Prostate gland (tissue), 2 donors: ENCODE measurements around the gene ABHD16A. TPM values are rescaled to one million over a fixed set of nuclear protein-coding genes. Genes with fewer than 3 reads are reported as not detected.

Experiments used
- DNase-seq: peaks from one replicate; pipeline ENCODE4 v3.0.0-alpha.2; 2019; ENCODE audit warnings: low spot score
- H3K27ac ChIP-seq, 2 donors: fragments of 200-600 bp; sonication (generic); 2 replicates each; pipeline ENCODE4 v1.5.1; 2017 to 2019
- H3K27me3 ChIP-seq: fragments of 200-600 bp; sonication (generic); replicated peaks from 2 replicates; pipeline ENCODE4 v1.5.1; 2019; ENCODE audit not compliant: insufficient read depth
- H3K36me3 ChIP-seq, 2 donors: fragments of 200-600 bp; sonication (generic); 1 replicate in 1 of 2; 2 replicates in 1 of 2; pipeline versions ENCODE4 v1.5.1 to v1.8.1; 2017 to 2019
- H3K4me1 ChIP-seq: fragments of 200-600 bp; sonication (generic); replicated peaks from 2 replicates; pipeline ENCODE4 v1.5.1; 2019
- H3K4me3 ChIP-seq, 2 donors: fragments of 200-600 bp; sonication (generic); 2 replicates each; pipeline ENCODE4 v1.5.1; 2017 to 2019
- H3K9me3 ChIP-seq: fragments of 200-600 bp; sonication (generic); 2 replicates; pipeline ENCODE4 v1.5.1; 2017
- CTCF ChIP-seq, 4 experiments: fragments of 200-600 bp in 2 of 4; fragments of 450-650 bp in 2 of 4; sonication (generic) in 2 of 4; IDR thresholded peaks; 1 replicate in 3 of 4; 2 replicates in 1 of 4; pipeline ENCODE4 v1.5.1; 2016 to 2019; ENCODE audit warnings: antibody characterized with exemption in 4 of 4, mild to moderate bottlenecking in 2 of 4, moderate library complexity in 2 of 4
- POLR2A ChIP-seq: fragments of 450-650 bp; IDR thresholded peaks from one replicate; pipeline ENCODE4 v1.6.1; 2016; ENCODE audit warnings: antibody characterized with exemption, mild to moderate bottlenecking
- POLR2AphosphoS5 ChIP-seq: sonication (generic); formaldehyde crosslinking; IDR thresholded peaks from one replicate; pipeline ENCODE4 v1.6.1; 2017; ENCODE audit warnings: antibody characterized with exemption
- WGBS: methylation state at CpG from one replicate; pipeline ENCODE4 v1.1.5; 2018; 5-methylcytosine and 5-hydroxymethylcytosine counted together
- intact Hi-C: fragments of 100-400 bp; cut with DNase I; formaldehyde crosslinking; loops from one replicate; pipeline ENCODE4 v1.14.2; 2022
- total RNA-seq, 2 donors: library from RNA; depleted of rRNA; stranded (reverse); fragments of >200 nt; gene quantifications; one replicate each; pipeline ENCODE4 v1.1.0, GENCODE V29; 2016

The ABHD16A gene
- 10 to 100 TPM; 78.1 to 83.6 TPM for total RNA-seq

- Histone ChIP-seq H3K9me3 (no peaks in the 10 kb centered on the region), H3K27me3 (no peaks in the 10 kb centered on the region), H3K36me3 (no peaks in the 10 kb centered on the region), H3K4me1 (peaks cover 3% of the 10 kb centered on the region), H3K4me3 (peak within 1 kb of the TSS; percentile 70 to 72), H3K27ac (peak within 1 kb of the TSS; percentile 97 to 98)
- intact Hi-C loops = loop anchor here (2.0 kb wide), 1 partner anchor 26 kb away; the partner anchor contains the start of gene DDAH2
- under 1% methylated on average over 54 of the region's 54 CpGs for WGBS
- TF ChIP-seq POLR2A (peak; percentile 99), POLR2AphosphoS5 (peak; percentile 100), CTCF (IDR thresholded peaks at IDR 0.05) (peak in 2 of 4 experiments; percentile 40 to 67)
- DNase-seq = peak; percentile 99
Observed at GRCh38 chr6:31702819-31703716, at the start of gene ABHD16A. Gene ABHD16A (minus strand): TSS chr6:31703324. CDS start chr6:31703281, 43 bp downstream.

DNA sequence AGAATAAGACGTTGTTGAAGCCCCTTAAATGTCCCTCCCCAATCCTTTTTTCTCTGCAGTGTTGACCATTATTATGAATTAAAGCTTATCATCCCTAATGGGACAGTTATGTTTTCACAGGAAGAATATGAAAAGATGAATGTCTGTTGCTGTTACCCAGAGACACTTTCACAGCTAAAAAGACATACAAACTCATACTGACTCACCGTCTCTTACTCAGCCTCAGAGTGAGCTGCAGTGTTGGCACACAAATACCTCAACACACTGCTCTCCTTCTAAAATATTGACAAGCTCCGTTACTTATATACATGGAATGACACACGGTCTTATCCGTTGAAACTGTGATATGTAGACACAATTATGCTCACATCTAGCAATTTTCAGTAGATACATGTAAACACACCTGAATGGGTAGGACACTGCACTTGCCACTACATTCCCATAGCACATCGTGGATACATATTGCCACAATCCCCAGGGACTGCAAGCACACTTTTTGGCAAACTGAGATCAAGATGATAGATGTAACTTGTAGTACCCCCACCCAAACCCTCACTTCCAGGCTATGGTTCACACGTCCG is 49.7 kb upstream of the ABHD16A start:
- H3K9me3 ChIP-seq = no peaks in the 10 kb centered on the region
- TF ChIP-seq CTCF (IDR thresholded peaks at IDR 0.05) (no peak), POLR2A (no peak), POLR2AphosphoS5 (no peak)
- H3K27ac ChIP-seq = no peak overlapping the region
- no peak overlapping the region for H3K4me3 ChIP-seq
- no peaks in the 10 kb centered on the region for H3K4me1 ChIP-seq
- H3K36me3 ChIP-seq = no peaks in the 10 kb centered on the region
- no peaks in the 10 kb centered on the region for H3K27me3 ChIP-seq
- no peak for DNase-seq
- intact Hi-C loops = no loop called here
- WGBS = 71% methylated on average over 8 of the region's 8 CpGs

DNA sequence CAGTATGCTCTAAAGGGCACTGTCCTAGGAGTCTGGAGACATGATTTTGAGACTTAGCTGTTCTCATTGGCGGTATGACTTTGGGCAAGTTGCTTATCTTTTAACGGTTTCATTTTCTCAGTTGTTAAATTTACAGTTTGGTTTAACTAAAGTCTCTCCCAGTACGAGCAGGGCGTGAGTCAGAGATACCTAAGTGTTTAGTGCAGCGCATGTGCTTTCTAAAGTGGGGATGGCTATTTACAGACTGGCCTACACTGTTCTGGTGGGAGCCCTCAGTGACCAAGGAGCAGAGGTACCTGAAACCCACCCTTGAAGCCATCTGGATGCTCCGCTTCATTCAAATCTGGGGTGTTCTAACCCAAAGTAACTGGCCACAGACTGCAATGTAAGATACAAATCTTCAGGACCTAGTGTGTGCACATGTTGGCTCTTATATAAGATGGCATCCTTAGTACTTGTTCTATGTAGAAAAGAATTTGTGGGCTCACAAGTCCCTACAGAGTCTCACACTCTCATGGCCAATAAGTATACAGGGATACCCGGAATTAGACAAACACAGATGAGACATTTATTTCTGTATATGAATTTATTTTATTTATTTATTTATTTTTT is 47.4 kb upstream of the ABHD16A start:
- Histone ChIP-seq H3K4me1 (no peaks in the 10 kb centered on the region), H3K4me3 (no peak overlapping the region), H3K27me3 (no peaks in the 10 kb centered on the region), H3K27ac (no peak overlapping the region), H3K9me3 (no peaks in the 10 kb centered on the region), H3K36me3 (no peaks in the 10 kb centered on the region)
- 84% methylated on average over 7 of the region's 7 CpGs for WGBS
- intact Hi-C loops = no loop called here
- DNase-seq = no peak
- TF ChIP-seq POLR2A (no peak), POLR2AphosphoS5 (no peak), CTCF (IDR thresholded peaks at IDR 0.05) (no peak)

- Histone ChIP-seq H3K27me3 (no peaks in the 10 kb centered on the region), H3K4me1 (no peaks in the 10 kb centered on the region), H3K36me3 (no peaks in the 10 kb centered on the region), H3K9me3 (no peaks in the 10 kb centered on the region), H3K4me3 (no peak overlapping the region), H3K27ac (no peak overlapping the region)
- 81% methylated on average over 8 of the region's 8 CpGs for WGBS
- TF ChIP-seq POLR2AphosphoS5 (no peak), POLR2A (no peak), CTCF (IDR thresholded peaks at IDR 0.05) (no peak)
- no peak for DNase-seq
- intact Hi-C loops = no loop called here
Observed at GRCh38 chr6:31749301-31750036, 46.3 kb upstream of the ABHD16A start.
